ENCODE measurements around the gene MYO1D.
A peak's percentile ranks its signal among the peaks of the same experiment; 100 is the strongest.

Gene MYO1D

GRCh38 chr17:32609884-32610650 lies 266.9 kb downstream of the MYO1D start:
- DNase-seq = no peak

- peak; percentile 39 for DNase-seq
Observed at GRCh38 chr17:32609085-32609484, 267.8 kb downstream of the MYO1D start.

- no peak for DNase-seq
Observed at GRCh38 chr17:32608267-32608666, 268.7 kb downstream of the MYO1D start.

GRCh38 chr17:32604966-32605365 lies 272.0 kb downstream of the MYO1D start:
- no peak for DNase-seq

- no peak for DNase-seq
Observed at GRCh38 chr17:32602396-32602795, 274.5 kb downstream of the MYO1D start.

- no peak for DNase-seq
Observed at GRCh38 chr17:32601866-32602265, 275.1 kb downstream of the MYO1D start.

GRCh38 chr17:32596628-32597027 lies 280.3 kb downstream of the MYO1D start:
- DNase-seq = no peak

GRCh38 chr17:32596206-32596605 lies 280.7 kb downstream of the MYO1D start:
- DNase-seq = no peak

- DNase-seq = no peak
Observed at GRCh38 chr17:32593003-32593402, 283.9 kb downstream of the MYO1D start.

- no peak for DNase-seq
Observed at GRCh38 chr17:32591405-32591804, 285.5 kb downstream of the MYO1D start.

- DNase-seq = no peak
Observed at GRCh38 chr17:32590974-32591373, 285.9 kb downstream of the MYO1D start.

GRCh38 chr17:32588982-32589381 lies 287.9 kb downstream of the MYO1D start:
- DNase-seq = no peak

- no peak for DNase-seq
Observed at GRCh38 chr17:32588135-32588534, 288.8 kb downstream of the MYO1D start.

GRCh38 chr17:32586666-32587065 lies 290.3 kb downstream of the MYO1D start:
- no peak for DNase-seq

- DNase-seq = no peak
Observed at GRCh38 chr17:32584792-32585191, 292.1 kb downstream of the MYO1D start.

- no peak for DNase-seq
Observed at GRCh38 chr17:32583053-32583452, 293.9 kb downstream of the MYO1D start.

GRCh38 chr17:32575852-32576251 lies 301.1 kb downstream of the MYO1D start:
- no peak for DNase-seq

GRCh38 chr17:32570081-32570396 lies 306.9 kb downstream of the MYO1D start:
- no peak for DNase-seq

- DNase-seq = no peak
Observed at GRCh38 chr17:32569171-32570080, 307.5 kb downstream of the MYO1D start.

- DNase-seq = no peak
Observed at GRCh38 chr17:32568705-32569104, 308.2 kb downstream of the MYO1D start.

GRCh38 chr17:32567511-32567910 lies 309.4 kb downstream of the MYO1D start:
- DNase-seq = no peak

GRCh38 chr17:32567086-32567485 lies 309.8 kb downstream of the MYO1D start:
- DNase-seq = no peak

- no peak for DNase-seq
Observed at GRCh38 chr17:32566303-32566702, 310.6 kb downstream of the MYO1D start.

GRCh38 chr17:32565401-32565800 lies 311.5 kb downstream of the MYO1D start:
- no peak for DNase-seq
